ENCODE measurements around the gene C15orf61.

Gene C15orf61

DNA sequence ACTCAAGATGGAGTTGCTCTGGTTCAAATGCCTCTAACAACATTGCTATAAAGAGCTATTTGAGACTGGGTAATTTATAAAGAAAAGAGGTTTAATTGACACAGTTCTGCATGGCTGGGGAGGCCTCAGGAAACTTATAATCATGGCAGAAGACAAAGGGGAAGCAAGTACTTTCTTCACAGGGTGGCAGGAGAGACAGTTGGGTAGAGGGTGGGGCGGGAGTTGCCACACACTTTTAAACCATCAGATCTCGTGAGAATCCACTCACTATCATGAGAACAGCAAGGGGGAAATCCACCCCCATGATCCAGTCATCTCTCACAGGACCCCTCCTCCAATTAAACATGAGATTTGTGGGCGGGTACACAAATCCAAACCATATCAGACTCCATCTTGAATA lies 52.3 kb downstream of the C15orf61 start:
- Mint-ChIP-seq H3K4me3 (no peak overlapping the region), H3K27ac (peak overlapping the region; percentile 14), H3K27me3 (ENCODE audit: low read depth, poor library complexity) (no peaks in the 10 kb centered on the region), H3K36me3 (ENCODE audit: low read depth) (peaks cover 24% of the 10 kb centered on the region), H3K9me3 (no peaks in the 10 kb centered on the region), H3K4me1 (peaks cover 74% of the 10 kb centered on the region)
- no peak for TF ChIP-seq CTCF (IDR thresholded peaks at IDR 0.05)
- DNase-seq, result no peak

- peaks cover 14% of the 10 kb centered on the region for H3K36me3 Mint-ChIP-seq (ENCODE audit: low read depth)
- peak overlapping the region; percentile 55 for H3K4me3 Mint-ChIP-seq
- no peak for TF ChIP-seq CTCF (IDR thresholded peaks at IDR 0.05)
- peaks cover 64% of the 10 kb centered on the region for H3K4me1 Mint-ChIP-seq
- no peaks in the 10 kb centered on the region for H3K9me3 Mint-ChIP-seq
- H3K27me3 Mint-ChIP-seq (ENCODE audit: low read depth, poor library complexity), result no peaks in the 10 kb centered on the region
- H3K27ac Mint-ChIP-seq, result peak overlapping the region; percentile 99
- DNase-seq, result peak; percentile 39
Measured at GRCh38 chr15:67575039-67575502, 54.1 kb downstream of the C15orf61 start.

DNA sequence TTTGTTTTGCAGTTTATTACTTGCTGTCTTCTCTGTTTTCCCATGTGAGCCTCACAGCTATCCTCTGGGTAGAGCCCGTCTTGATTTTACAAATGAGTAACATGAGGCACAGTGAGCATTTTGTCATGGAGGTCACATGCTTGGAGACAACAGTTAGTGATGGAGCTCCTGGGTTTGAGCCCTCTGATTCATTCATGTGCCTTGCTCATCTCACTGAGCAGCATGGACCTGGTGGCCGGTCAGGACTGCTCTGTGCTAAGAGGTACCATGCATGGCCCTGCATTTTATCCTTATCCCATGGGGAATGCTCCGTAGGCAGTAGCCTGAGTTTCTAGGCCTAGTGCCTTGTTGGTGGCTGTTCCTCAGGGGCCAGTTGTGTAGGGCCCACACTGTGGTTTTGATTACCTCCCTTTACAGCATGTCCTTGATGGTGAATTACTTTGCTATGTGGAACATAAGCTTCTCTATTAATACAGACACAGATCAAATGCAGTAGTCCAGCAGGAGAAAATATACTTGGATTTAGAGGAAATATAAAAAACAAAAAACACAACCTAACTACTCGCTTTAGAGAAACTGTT lies 57.2 kb downstream of the C15orf61 start:
- Mint-ChIP-seq H3K36me3 (ENCODE audit: low read depth) (peaks cover 20% of the 10 kb centered on the region), H3K4me3 (no peak overlapping the region), H3K27ac (no peak overlapping the region), H3K4me1 (peaks cover 46% of the 10 kb centered on the region), H3K27me3 (ENCODE audit: low read depth, poor library complexity) (no peaks in the 10 kb centered on the region), H3K9me3 (no peaks in the 10 kb centered on the region)
- no peak for DNase-seq
- TF ChIP-seq CTCF (IDR thresholded peaks at IDR 0.05), result no peak

GRCh38 chr15:67579164-67579563 lies 58.2 kb downstream of the C15orf61 start:
- Mint-ChIP-seq H3K27me3 (ENCODE audit: low read depth, poor library complexity) (no peaks in the 10 kb centered on the region), H3K27ac (no peak overlapping the region), H3K4me1 (peaks cover 43% of the 10 kb centered on the region), H3K9me3 (no peaks in the 10 kb centered on the region), H3K4me3 (no peak overlapping the region), H3K36me3 (ENCODE audit: low read depth) (peaks cover 19% of the 10 kb centered on the region)
- TF ChIP-seq CTCF (IDR thresholded peaks at IDR 0.05), result no peak
- no peak for DNase-seq
